Esophagus squamous epithelium (tissue), 5 donors: Measurements from ENCODE around the gene SPDYE8. TPM values are rescaled to one million over a fixed set of nuclear protein-coding genes. Genes with fewer than 3 reads are reported as not detected.
"Not testable (repeated sequence)": the region's sequence is repeated elsewhere in the genome, so short reads cannot be mapped to it uniquely, and the experiment has no call there.

Source experiments
- DNase-seq: peaks from one replicate; lab custom pipeline; 2025; lab: John Stamatoyannopoulos, UW
- H3K27ac ChIP-seq, 4 donors: fragments of 200-600 bp; sonication (generic); one replicate each; pipeline ENCODE4 v1.5.1; 2016 to 2019; ENCODE audit warnings: mild to moderate bottlenecking in 1 of 4
- H3K27me3 ChIP-seq, 4 donors: fragments of 200-600 bp; sonication (generic); 1 replicate in 3 of 4; 2 replicates in 1 of 4; pipeline versions ENCODE4 v1.5.1 to v1.6.0; 2017 to 2021; ENCODE audit warnings: antibody characterized with exemption in 1 of 4
- H3K36me3 ChIP-seq, 3 donors: fragments of 200-600 bp; sonication (generic); one replicate each; pipeline ENCODE4 v1.5.1; 2016 to 2019
- H3K4me1 ChIP-seq, 3 donors: fragments of 200-600 bp; sonication (generic); one replicate each; pipeline ENCODE4 v1.5.1; 2017 to 2019
- H3K4me3 ChIP-seq, 4 donors: fragments of 200-600 bp; sonication (generic); 1 replicate in 3 of 4; 2 replicates in 1 of 4; pipeline ENCODE4 v1.5.1; 2016 to 2019; ENCODE audit warnings: mild to moderate bottlenecking in 2 of 4, moderate library complexity in 1 of 4
- H3K9me3 ChIP-seq, 3 donors: fragments of 200-600 bp; sonication (generic); one replicate each; pipeline ENCODE4 v1.5.1; 2016 to 2019
- POLR2A ChIP-seq, 4 donors: fragments of 450-650 bp; IDR thresholded peaks; one replicate each; pipeline ENCODE4 v1.6.1; 2017; ENCODE audit warnings: antibody characterized with exemption in 4 of 4, mild to moderate bottlenecking in 4 of 4, moderate library complexity in 3 of 4
- WGBS, 2 donors: methylation state at CpG; one replicate each; pipeline ENCODE4 v1.1.5; 2018; 5-methylcytosine and 5-hydroxymethylcytosine counted together
- intact Hi-C: fragments of 100-400 bp; cut with DNase I; formaldehyde crosslinking; loops from one replicate; pipeline ENCODE4 v1.15.0; 2022
- total RNA-seq, 4 donors: library from RNA; depleted of rRNA; stranded (reverse); fragments of >200 nt; gene quantifications; one replicate each; pipeline ENCODE4 v1.1.0, GENCODE V29; 2016
- donor health status: DM: yes; HTN: yes; CAD: no.

The SPDYE8 gene, protein sequence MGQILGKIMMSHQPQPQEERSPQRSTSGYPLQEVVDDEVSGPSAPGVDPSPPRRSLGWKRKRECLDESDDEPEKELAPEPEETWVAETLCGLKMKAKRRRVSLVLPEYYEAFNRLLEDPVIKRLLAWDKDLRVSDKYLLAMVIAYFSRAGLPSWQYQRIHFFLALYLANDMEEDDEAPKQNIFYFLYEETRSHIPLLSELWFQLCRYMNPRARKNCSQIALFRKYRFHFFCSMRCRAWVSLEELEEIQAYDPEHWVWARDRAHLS
- total RNA-seq, result not detected

GRCh38 chr7:73029666-73030065, at the start of gene SPDYE8:
Gene SPDYE8, minus strand, starts transcription at chr7:73029766. Its CDS starts 1,800 bp downstream, at chr7:73027966.
- intact Hi-C loops, H3K27me3 ChIP-seq, H3K27ac ChIP-seq, DNase-seq, H3K4me1 ChIP-seq, H3K9me3 ChIP-seq, H3K4me3 ChIP-seq, H3K36me3 ChIP-seq: not testable (repeated sequence)
- WGBS, 2 donors, result no CpG with 5 or more reads among the region's 8 CpGs

DNA sequence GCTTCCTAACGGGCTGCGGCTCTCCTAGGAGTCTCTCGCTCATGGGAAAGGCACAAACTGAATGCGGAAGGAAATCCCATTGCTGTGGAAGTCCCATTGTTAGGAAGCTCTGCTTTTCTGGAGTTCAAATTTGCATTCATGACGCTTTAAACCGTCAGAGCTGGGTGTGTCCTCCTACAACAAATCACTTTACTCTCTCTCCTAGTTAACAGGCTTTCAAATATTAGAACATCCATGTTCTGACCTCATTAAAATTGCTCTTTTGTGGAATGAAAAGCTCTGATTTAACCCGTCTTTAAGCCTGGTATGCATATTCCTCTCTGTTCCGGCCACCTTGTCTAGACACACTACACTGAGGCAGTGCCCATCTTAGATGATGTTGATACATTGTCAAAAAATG, 28.2 kb upstream of the SPDYE8 start, which contains the start of gene SPDYE11:
TSS of gene SPDYE11 (minus strand) at position 101 of the 400 bp plus-strand sequence. CDS start 1,800 bp downstream, outside the sequence.
- not testable (repeated sequence) for H3K27ac ChIP-seq
- WGBS, 2 donors, result no CpG with 5 or more reads among the region's 8 CpGs

GRCh38 chr7:73006491-73006890, 23.1 kb downstream of the SPDYE8 start:
- H3K27me3 ChIP-seq, intact Hi-C loops, H3K9me3 ChIP-seq, H3K36me3 ChIP-seq, DNase-seq: not testable (repeated sequence)
- Histone ChIP-seq H3K4me1 (peaks cover 0 to 12% (median 3%) of the 10 kb centered on the region in 3 donors), H3K27ac (peak overlapping the region in 2 of 4 donors; percentile 91 to 92), H3K4me3 (peak overlapping the region in 3 of 4 donors; percentile 56 to 73 (median 61))
- 9 to 15% methylated on average over 9 to 10 of the region's 10 CpGs for WGBS, 2 donors

More for the DNA sequence above, 28.2 kb upstream of the SPDYE8 start, which contains the start of gene SPDYE11:
- intact Hi-C loops, H3K36me3 ChIP-seq, H3K9me3 ChIP-seq, DNase-seq, H3K27me3 ChIP-seq, H3K4me3 ChIP-seq, H3K4me1 ChIP-seq: not testable (repeated sequence)

DNA sequence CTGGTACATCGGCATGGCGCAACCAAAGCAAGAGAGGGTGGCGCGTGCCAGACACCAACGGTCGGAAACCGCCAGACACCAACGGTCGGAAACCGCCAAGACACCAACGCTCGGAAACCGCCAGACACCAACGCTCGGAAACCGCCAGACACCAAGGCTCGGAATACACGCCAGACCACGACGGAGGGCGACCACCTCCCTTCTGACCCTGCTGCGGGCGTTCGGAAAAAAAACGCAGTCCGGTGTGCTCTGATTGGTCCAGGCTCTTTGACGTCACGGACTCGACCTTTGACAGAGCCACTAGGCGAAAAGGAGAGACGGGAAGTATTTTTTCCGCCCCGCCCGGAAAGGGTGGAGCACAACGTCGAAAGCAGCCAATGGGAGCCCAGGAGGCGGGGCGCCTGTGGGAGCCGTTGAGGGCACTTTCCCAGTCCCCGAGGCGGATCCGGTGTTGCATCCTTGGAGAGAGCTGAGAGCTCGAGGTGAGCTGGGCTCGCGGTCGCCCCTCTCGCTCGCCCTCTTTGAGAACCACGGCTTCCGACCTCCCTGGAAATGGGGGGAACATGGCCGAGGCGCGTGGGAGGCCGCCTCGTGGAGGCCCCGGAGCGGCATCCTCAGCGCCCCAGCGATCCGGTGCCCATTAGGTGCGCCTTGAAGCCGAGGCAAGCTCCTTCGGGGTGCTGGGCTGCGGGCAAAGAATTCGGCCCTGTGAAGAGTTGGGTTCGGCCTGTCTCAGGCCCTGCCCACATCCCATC, 23.7 kb downstream of the SPDYE8 start:
- peaks cover 0 to 12% (median 3%) of the 10 kb centered on the region in 3 donors for H3K4me1 ChIP-seq
- H3K36me3 ChIP-seq, DNase-seq, H3K9me3 ChIP-seq, intact Hi-C loops, H3K27me3 ChIP-seq: not testable (repeated sequence)
- peak overlapping the region; percentile 61 to 83 (median 67) for H3K4me3 ChIP-seq
- WGBS, 2 donors, result 0% methylated on average over 14 to 26 of the region's 66 CpGs
- TF ChIP-seq POLR2A (IDR thresholded peaks at IDR 0.05), result peak in 3 of 4 donors; percentile 35 to 86 (median 67)
- peak overlapping the region; percentile 91 to 97 (median 92) for H3K27ac ChIP-seq

GRCh38 chr7:73005356-73005692, 24.2 kb downstream of the SPDYE8 start:
- Histone ChIP-seq H3K4me3 (peak overlapping the region; percentile 61 to 83 (median 67)), H3K4me1 (peaks cover 0 to 12% (median 3%) of the 10 kb centered on the region in 3 donors), H3K27ac (peak overlapping the region; percentile 91 to 97 (median 92))
- H3K9me3 ChIP-seq, H3K36me3 ChIP-seq, H3K27me3 ChIP-seq, DNase-seq, intact Hi-C loops: not testable (repeated sequence)
- WGBS, 2 donors, result no CpG with 5 or more reads among the region's 30 CpGs

DNA sequence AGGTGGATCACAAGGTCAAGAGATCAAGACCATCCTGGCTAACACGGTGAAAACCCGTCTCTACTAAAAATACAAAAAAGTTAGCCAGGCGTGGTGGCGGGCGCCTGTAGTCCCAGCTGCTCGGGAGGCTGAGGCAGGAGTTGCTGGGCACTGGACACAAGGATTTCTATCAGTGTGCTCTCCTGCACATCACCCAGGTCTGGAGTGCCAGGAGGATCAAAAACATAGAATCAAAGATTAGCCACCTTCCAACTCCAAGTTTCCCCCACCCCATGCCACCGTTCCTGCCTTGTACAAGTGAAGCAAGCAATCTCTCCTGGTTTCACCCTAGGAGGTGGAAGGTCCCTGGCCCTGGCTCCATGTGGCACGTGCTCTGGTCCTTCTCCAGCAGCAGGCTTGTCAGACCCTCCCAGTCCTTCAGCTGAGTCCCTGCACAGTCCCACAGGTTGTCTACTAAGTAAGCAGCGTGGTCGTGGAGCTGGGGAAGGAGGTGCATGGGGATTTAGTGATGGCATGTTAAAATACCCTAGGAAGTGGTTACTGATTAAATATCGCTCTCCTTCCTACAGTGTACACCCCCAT, 31.6 kb downstream of the SPDYE8 start:
- H3K36me3 ChIP-seq, DNase-seq, H3K27me3 ChIP-seq, H3K9me3 ChIP-seq, H3K4me3 ChIP-seq, intact Hi-C loops, H3K4me1 ChIP-seq, H3K27ac ChIP-seq: not testable (repeated sequence)
- WGBS, 2 donors, result no CpG with 5 or more reads among the region's 11 CpGs

- H3K36me3 ChIP-seq, H3K27me3 ChIP-seq, H3K4me1 ChIP-seq, DNase-seq, H3K4me3 ChIP-seq, H3K27ac ChIP-seq, H3K9me3 ChIP-seq, intact Hi-C loops: not testable (repeated sequence)
- WGBS, 2 donors, result no CpG with 5 or more reads among the region's 8 CpGs
Measured at GRCh38 chr7:72997447-72997846, 32.1 kb downstream of the SPDYE8 start.

DNA sequence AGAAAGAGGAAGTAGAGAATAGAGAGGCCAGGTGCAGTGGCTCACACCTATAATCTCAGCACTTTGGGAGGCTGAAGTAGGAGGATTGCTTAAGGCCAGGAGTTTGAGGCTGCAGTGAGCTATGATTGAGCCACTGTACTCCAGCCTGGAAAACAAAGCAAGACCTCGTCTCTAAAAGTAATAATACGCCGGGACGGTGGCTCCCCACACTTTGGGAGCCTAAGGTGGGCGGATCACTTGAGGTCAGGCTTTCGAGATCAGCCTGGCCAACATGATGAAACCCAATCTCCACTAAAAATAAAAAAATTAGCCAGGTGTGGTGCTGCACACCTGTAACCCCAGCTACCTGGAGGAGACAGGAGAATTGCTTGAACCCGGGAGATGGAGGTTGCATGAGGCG, 34.1 kb downstream of the SPDYE8 start:
- H3K27me3 ChIP-seq, H3K36me3 ChIP-seq, H3K27ac ChIP-seq, DNase-seq, H3K9me3 ChIP-seq, H3K4me1 ChIP-seq, intact Hi-C loops, H3K4me3 ChIP-seq: not testable (repeated sequence)
- 98% methylated on average over 6 of the region's 8 CpGs; no CpG with 5 or more reads in 1 of the 2 donors for WGBS, 2 donors

GRCh38 chr7:72990146-72990913, 39.2 kb downstream of the SPDYE8 start:
- H3K4me1 ChIP-seq, DNase-seq, H3K9me3 ChIP-seq, H3K27me3 ChIP-seq, H3K36me3 ChIP-seq, H3K27ac ChIP-seq, intact Hi-C loops, H3K4me3 ChIP-seq: not testable (repeated sequence)
- no CpG with 5 or more reads among the region's 14 CpGs for WGBS, 2 donors

DNA sequence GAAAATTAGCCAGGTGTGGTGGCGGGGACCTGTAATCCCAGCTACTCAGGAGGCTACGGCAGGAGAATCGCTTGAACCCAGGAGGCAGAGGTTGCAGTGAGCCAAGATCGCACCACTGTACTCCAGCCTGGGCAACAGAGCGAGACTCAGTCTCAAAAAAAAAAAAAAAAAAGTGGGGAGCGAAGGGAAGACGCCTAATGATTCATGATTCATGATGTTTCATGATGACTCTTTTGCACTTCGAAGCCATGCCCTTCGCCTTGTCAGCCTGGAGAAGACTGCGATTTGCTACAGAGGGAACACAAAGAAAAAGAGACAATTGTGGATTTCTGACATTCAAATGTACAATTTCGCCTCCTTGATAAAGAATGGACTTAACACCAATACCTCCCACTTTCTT, 47.5 kb downstream of the SPDYE8 start:
- H3K9me3 ChIP-seq, intact Hi-C loops, DNase-seq, H3K4me3 ChIP-seq, H3K4me1 ChIP-seq, H3K36me3 ChIP-seq, H3K27ac ChIP-seq, H3K27me3 ChIP-seq: not testable (repeated sequence)
- WGBS, 2 donors, result 86% methylated on average over 7 of the region's 11 CpGs; no CpG with 5 or more reads in 1 of the 2 donors

DNA sequence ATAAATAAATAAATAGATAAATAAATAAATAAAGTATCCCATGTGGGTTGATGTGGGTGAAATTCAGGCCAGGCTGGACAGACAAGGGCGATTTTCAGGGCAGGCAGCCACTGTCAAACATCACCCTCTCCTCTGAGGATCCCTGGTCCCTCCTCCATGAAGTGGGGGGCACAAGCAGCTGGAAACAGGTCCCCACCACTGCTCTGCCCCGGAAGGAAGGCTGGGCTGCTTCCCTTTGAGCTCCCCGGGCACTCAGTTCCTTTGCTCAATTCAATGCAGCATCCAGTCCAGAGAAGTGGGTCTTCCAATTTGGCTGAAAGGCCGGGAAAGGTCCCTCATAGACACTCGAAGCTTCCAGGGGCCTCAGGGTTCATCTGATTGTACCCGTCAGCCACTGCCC, 49.2 kb downstream of the SPDYE8 start:
- no CpG with 5 or more reads among the region's 6 CpGs for WGBS, 2 donors
- H3K27ac ChIP-seq, H3K4me3 ChIP-seq, H3K36me3 ChIP-seq, intact Hi-C loops, H3K9me3 ChIP-seq, H3K4me1 ChIP-seq, DNase-seq, H3K27me3 ChIP-seq: not testable (repeated sequence)

- H3K4me1 ChIP-seq, H3K36me3 ChIP-seq, H3K9me3 ChIP-seq, intact Hi-C loops, H3K27me3 ChIP-seq, H3K27ac ChIP-seq, H3K4me3 ChIP-seq, DNase-seq: not testable (repeated sequence)
- WGBS, 2 donors, result no CpG with 5 or more reads among the region's 12 CpGs
Measured at GRCh38 chr7:72976434-72976833, 53.1 kb downstream of the SPDYE8 start.
